ENCODE measurements around the gene LBR. TPM values are rescaled to one million over a fixed set of nuclear protein-coding genes. Genes with fewer than 3 reads are reported as not detected.
A peak's percentile ranks its signal among the peaks of the same experiment; 100 is the strongest.

LBR gene
- total RNA-seq, 1 donor from 2014 or later, result 195 TPM

- DNase-seq, result peak; percentile 76
- H3K4me3 Mint-ChIP-seq, result peak overlapping the region; percentile 73
- intact Hi-C loops (cut with micrococcal nuclease), result loop anchor here (1.0 to 10.0 kb wide), 5 partner anchors 8 to 1011 kb away; partner anchors contain the start of genes LBR and WDR26
- peaks cover 2% of the 10 kb centered on the region for H3K27me3 Mint-ChIP-seq
- H3K27ac Mint-ChIP-seq, result peak overlapping the region; percentile 93
- H3K36me3 Mint-ChIP-seq (ENCODE audit: low read depth), result peaks cover 2% of the 10 kb centered on the region
- no peaks in the 10 kb centered on the region for H3K9me3 Mint-ChIP-seq
- peaks cover 63% of the 10 kb centered on the region for H3K4me1 Mint-ChIP-seq
Observed at GRCh38 chr1:225445639-225446594, 18.1 kb upstream of the LBR start.

- H3K27me3 Mint-ChIP-seq, result peaks cover 2% of the 10 kb centered on the region
- intact Hi-C loops (cut with micrococcal nuclease), result loop anchor here (10.0 kb wide), 2 partner anchors 947 to 1007 kb away; partner anchors contain the start of gene WDR26
- H3K27ac Mint-ChIP-seq, result peak overlapping the region; percentile 76
- peaks cover 2% of the 10 kb centered on the region for H3K36me3 Mint-ChIP-seq (ENCODE audit: low read depth)
- peaks cover 61% of the 10 kb centered on the region for H3K4me1 Mint-ChIP-seq
- no peak for DNase-seq
- H3K4me3 Mint-ChIP-seq, result peak overlapping the region; percentile 61
- no peaks in the 10 kb centered on the region for H3K9me3 Mint-ChIP-seq
Observed at GRCh38 chr1:225442123-225442505, 14.3 kb upstream of the LBR start.

- peak overlapping the region; percentile 61 for H3K4me3 Mint-ChIP-seq
- H3K27ac Mint-ChIP-seq, result peak overlapping the region; percentile 76
- no peak for DNase-seq
- H3K9me3 Mint-ChIP-seq, result no peaks in the 10 kb centered on the region
- H3K36me3 Mint-ChIP-seq (ENCODE audit: low read depth), result peaks cover 2% of the 10 kb centered on the region
- peaks cover 60% of the 10 kb centered on the region for H3K4me1 Mint-ChIP-seq
- peaks cover 2% of the 10 kb centered on the region for H3K27me3 Mint-ChIP-seq
- intact Hi-C loops (cut with micrococcal nuclease), result loop anchor here (10.0 kb wide), 2 partner anchors 947 to 1007 kb away; partner anchors contain the start of gene WDR26
Observed at GRCh38 chr1:225441314-225442122, 13.7 kb upstream of the LBR start.

- peaks cover 53% of the 10 kb centered on the region for H3K4me1 Mint-ChIP-seq
- DNase-seq, result no peak
- no peak overlapping the region for H3K27ac Mint-ChIP-seq
- H3K27me3 Mint-ChIP-seq, result peaks cover 2% of the 10 kb centered on the region
- H3K9me3 Mint-ChIP-seq, result no peaks in the 10 kb centered on the region
- no peak overlapping the region for H3K4me3 Mint-ChIP-seq
- H3K36me3 Mint-ChIP-seq (ENCODE audit: low read depth), result peaks cover 2% of the 10 kb centered on the region
- intact Hi-C loops (cut with micrococcal nuclease), result loop anchor here (10.0 kb wide), 2 partner anchors 946 to 1006 kb away; partner anchors contain the start of gene WDR26
Observed at GRCh38 chr1:225440380-225441221, 12.8 kb upstream of the LBR start.

- Mint-ChIP-seq H3K4me1 (peaks cover 30% of the 10 kb centered on the region), H3K27me3 (peaks cover 4% of the 10 kb centered on the region), H3K27ac (no peak overlapping the region), H3K4me3 (no peak overlapping the region), H3K36me3 (ENCODE audit: low read depth) (no peaks in the 10 kb centered on the region), H3K9me3 (no peaks in the 10 kb centered on the region)
- intact Hi-C loops (cut with micrococcal nuclease), result no loop called here
- DNase-seq, result no peak
Observed at GRCh38 chr1:225437710-225438437, 10.0 kb upstream of the LBR start.

GRCh38 chr1:225435957-225436392, 8.1 kb upstream of the LBR start:
- no peak overlapping the region for H3K27ac Mint-ChIP-seq
- DNase-seq, result no peak
- intact Hi-C loops (cut with micrococcal nuclease), result no loop called here
- H3K27me3 Mint-ChIP-seq, result peaks cover 4% of the 10 kb centered on the region
- H3K4me1 Mint-ChIP-seq, result peaks cover 13% of the 10 kb centered on the region
- no peaks in the 10 kb centered on the region for H3K9me3 Mint-ChIP-seq
- H3K36me3 Mint-ChIP-seq (ENCODE audit: low read depth), result no peaks in the 10 kb centered on the region
- no peak overlapping the region for H3K4me3 Mint-ChIP-seq

GRCh38 chr1:225435487-225435886, 7.6 kb upstream of the LBR start:
- H3K4me1 Mint-ChIP-seq, result peaks cover 13% of the 10 kb centered on the region
- no peaks in the 10 kb centered on the region for H3K36me3 Mint-ChIP-seq (ENCODE audit: low read depth)
- intact Hi-C loops (cut with micrococcal nuclease), result no loop called here
- no peak overlapping the region for H3K4me3 Mint-ChIP-seq
- no peaks in the 10 kb centered on the region for H3K9me3 Mint-ChIP-seq
- no peak overlapping the region for H3K27ac Mint-ChIP-seq
- peaks cover 4% of the 10 kb centered on the region for H3K27me3 Mint-ChIP-seq
- no peak for DNase-seq

GRCh38 chr1:225435076-225435475, 7.2 kb upstream of the LBR start:
- intact Hi-C loops (cut with micrococcal nuclease), result no loop called here
- no peaks in the 10 kb centered on the region for H3K9me3 Mint-ChIP-seq
- H3K27ac Mint-ChIP-seq, result no peak overlapping the region
- peaks cover 2% of the 10 kb centered on the region for H3K36me3 Mint-ChIP-seq (ENCODE audit: low read depth)
- H3K4me1 Mint-ChIP-seq, result peaks cover 17% of the 10 kb centered on the region
- peaks cover 4% of the 10 kb centered on the region for H3K27me3 Mint-ChIP-seq
- H3K4me3 Mint-ChIP-seq, result no peak overlapping the region
- no peak for DNase-seq

- intact Hi-C loops (cut with micrococcal nuclease), result no loop called here
- Mint-ChIP-seq H3K4me1 (peaks cover 23% of the 10 kb centered on the region), H3K9me3 (no peaks in the 10 kb centered on the region), H3K27ac (no peak overlapping the region), H3K36me3 (ENCODE audit: low read depth) (peaks cover 2% of the 10 kb centered on the region), H3K4me3 (no peak overlapping the region), H3K27me3 (peaks cover 4% of the 10 kb centered on the region)
- DNase-seq, result no peak
Observed at GRCh38 chr1:225434046-225434445, 6.2 kb upstream of the LBR start.

GRCh38 chr1:225431081-225431863, 3.4 kb upstream of the LBR start:
- H3K36me3 Mint-ChIP-seq (ENCODE audit: low read depth), result peaks cover 7% of the 10 kb centered on the region
- H3K4me3 Mint-ChIP-seq, result no peak overlapping the region
- DNase-seq, result no peak
- no peaks in the 10 kb centered on the region for H3K9me3 Mint-ChIP-seq
- peaks cover 4% of the 10 kb centered on the region for H3K27me3 Mint-ChIP-seq
- no peak overlapping the region for H3K27ac Mint-ChIP-seq
- intact Hi-C loops (cut with micrococcal nuclease), result no loop called here
- peaks cover 26% of the 10 kb centered on the region for H3K4me1 Mint-ChIP-seq

GRCh38 chr1:225430301-225430700, 2.5 kb upstream of the LBR start:
- peaks cover 4% of the 10 kb centered on the region for H3K27me3 Mint-ChIP-seq
- no peaks in the 10 kb centered on the region for H3K9me3 Mint-ChIP-seq
- peaks cover 33% of the 10 kb centered on the region for H3K4me1 Mint-ChIP-seq
- intact Hi-C loops (cut with micrococcal nuclease), result no loop called here
- DNase-seq, result no peak
- H3K36me3 Mint-ChIP-seq (ENCODE audit: low read depth), result peaks cover 10% of the 10 kb centered on the region
- H3K4me3 Mint-ChIP-seq, result peak overlapping the region; percentile 26
- peak overlapping the region; percentile 48 for H3K27ac Mint-ChIP-seq

- intact Hi-C loops (cut with micrococcal nuclease), result loop anchor here (1.0 to 5.0 kb wide), 9 partner anchors 16 to 1047 kb away; partner anchors contain the start of genes PARP1, PYCR2, SDE2 and SRP9
- no peaks in the 10 kb centered on the region for H3K27me3 Mint-ChIP-seq
- no peak for DNase-seq
- H3K4me1 Mint-ChIP-seq, result peaks cover 43% of the 10 kb centered on the region
- peak overlapping the region; percentile 95 for H3K27ac Mint-ChIP-seq
- H3K36me3 Mint-ChIP-seq (ENCODE audit: low read depth), result peaks cover 10% of the 10 kb centered on the region
- H3K9me3 Mint-ChIP-seq, result no peaks in the 10 kb centered on the region
- peak overlapping the region; percentile 90 for H3K4me3 Mint-ChIP-seq
Observed at GRCh38 chr1:225428881-225429455, 1.1 kb upstream of the LBR start.
